ENCODE data around the gene ANTXR1. TPM values are rescaled to one million over a fixed set of nuclear protein-coding genes. Genes with fewer than 3 reads are reported as not detected.

Gene ANTXR1
- total and polyA plus RNA-seq, 2 of the 8 experiments (the other 6 are each of a cell fraction or from before 2014, with no cell fraction given) = 15.8 to 44.3 TPM

GRCh38 chr2:69163556-69163955 is 150.6 kb downstream of the ANTXR1 start:
- no peak for FAIRE-seq
- no peak overlapping the region for H3K4me2 ChIP-seq (ENCODE audit: insufficient read depth in 1 of 2, low read depth in 2 of 2, low read length in 2 of 2)
- no peak overlapping the region for H4K5ac ChIP-seq (ENCODE audit: insufficient read length, low read depth, low read length)
- no peaks in the 10 kb centered on the region for H3K27me3 ChIP-seq (replicated peaks in 1 of 4; ENCODE audit: control insufficient read depth in 3 of 4, extremely low read depth in 1 of 4, insufficient read depth in 3 of 4, low read length in 3 of 4)
- ChIA-PET POLR2A (ENCODE audit: partially characterized antibody) (interaction anchor here (0.9 to 1.6 kb wide), 2 partner anchors 15 to 143 kb away, joined by 4 read pairs; no protein-coding TSS in a partner anchor), CTCF (ENCODE audit: partially characterized antibody) (interaction anchor here (3.2 kb wide), 1 partner anchor 143 kb away, joined by 22 read pairs; no protein-coding TSS in a partner anchor)
- H3K56ac ChIP-seq (replicated peaks; ENCODE audit: insufficient read length, low read depth, low read length) = no peak overlapping the region
- TF ChIP-seq POLR2A (IDR thresholded peaks at IDR 0.05; ENCODE audit: control extremely low read depth in 1 of 2, low read depth in 2 of 2, low read length in 2 of 2) (no peak), CHD1 (IDR thresholded peaks at IDR 0.05; ENCODE audit: low read depth, low read length) (no peak)
- no peak overlapping the region for H4K8ac ChIP-seq (ENCODE audit: extremely low read depth, insufficient read depth, low read length)
- WGBS, 2 experiments (ENCODE audit: extremely low coverage in 1 of 2, insufficient coverage in 1 of 2, insufficient read length in 1 of 2, insufficient replicate concordance in 2 of 2, low coverage in 1 of 2, low lambda C conversion rate in 2 of 2, missing lambda C conversion rate in 1 of 2) = 93% methylated on average over 7 of the region's 7 CpGs; no CpG with 5 or more reads in 1 of the 2 experiments
- no peaks in the 10 kb centered on the region for H3K79me2 ChIP-seq (ENCODE audit: control insufficient read depth in 1 of 2, insufficient read depth in 2 of 2, low read length in 2 of 2)
- H2AFZ ChIP-seq (ENCODE audit: low read length) = no peak overlapping the region
- no peak overlapping the region for H4K91ac ChIP-seq (replicated peaks; ENCODE audit: insufficient read length, low read length)
- H3K4me1 ChIP-seq (replicated peaks in 1 of 4; ENCODE audit: control insufficient read depth in 3 of 4, insufficient read depth in 4 of 4, low read length in 3 of 4) = peaks cover 0 to 11% (median 5%) of the 10 kb centered on the region in 4 experiments; a peak in 2 of 7 replicates
- no peaks in the 10 kb centered on the region for H3K23me2 ChIP-seq (ENCODE audit: low read depth, low read length)
- H3K36me3 ChIP-seq (ENCODE audit: control insufficient read depth in 2 of 4, insufficient read depth in 4 of 4, low read length in 3 of 4) = no peaks in the 10 kb centered on the region
- no peak overlapping the region for H3K23ac ChIP-seq (ENCODE audit: insufficient read length)
- H3K27ac ChIP-seq (ENCODE audit: low read depth, low read length) = no peak overlapping the region
- H2BK5ac ChIP-seq (ENCODE audit: low read depth, low read length) = 0 out of 2 replicates have a peak overlapping the region, but pooled peaks have one; percentile 29
- no peak overlapping the region for H2BK15ac ChIP-seq (ENCODE audit: low read length)
- no peak overlapping the region for H3K4ac ChIP-seq (replicated peaks; ENCODE audit: insufficient read length, low read depth, low read length)
- H3K4me3 ChIP-seq (ENCODE audit: extremely low read depth in 1 of 4, insufficient read depth in 2 of 4, low read depth in 3 of 4, low read length in 4 of 4) = no peak overlapping the region
- no peaks in the 10 kb centered on the region for H4K20me1 ChIP-seq (replicated peaks in 1 of 2; ENCODE audit: control insufficient read depth in 1 of 2, insufficient read depth in 2 of 2, low read length in 2 of 2)
- no peak overlapping the region for H2BK20ac ChIP-seq (ENCODE audit: low read length)
- H3K9ac ChIP-seq (replicated peaks in 1 of 4; ENCODE audit: extremely low read depth in 1 of 4, low read depth in 3 of 4, low read length in 3 of 4) = no peak overlapping the region; a peak in 1 of 7 replicates
- no peak overlapping the region for H3K18ac ChIP-seq (ENCODE audit: extremely low read depth, low read length)
- H2BK12ac ChIP-seq (ENCODE audit: low read depth, low read length) = peak overlapping the region; percentile 21; the same call in 1 of the 2 replicates
- no peak overlapping the region for H3K14ac ChIP-seq (ENCODE audit: insufficient read length)
- no peak overlapping the region for H2AK5ac ChIP-seq (ENCODE audit: low read depth, low read length)
- no peak overlapping the region for H2BK120ac ChIP-seq (replicated peaks; ENCODE audit: low read depth, low read length)
- no peaks in the 10 kb centered on the region for H3K79me1 ChIP-seq (ENCODE audit: low read depth, low read length)
- no peaks in the 10 kb centered on the region for H3K9me3 ChIP-seq (ENCODE audit: insufficient read depth in 2 of 2, low read depth in 1 of 2, low read length in 1 of 2)
- no peak for DNase-seq (ENCODE audit: low read depth in 1 of 2, low spot score in 2 of 2)

All from H1 (cell line).